ENCODE data around the gene MORN1. TPM values are rescaled to one million over a fixed set of nuclear protein-coding genes. Genes with fewer than 3 reads are reported as not detected.
A peak's percentile ranks its signal among the peaks of the same experiment; 100 is the strongest.

MORN1 gene
- total RNA-seq, 1 experiment from 2014 or later: 12.7 TPM

DNA sequence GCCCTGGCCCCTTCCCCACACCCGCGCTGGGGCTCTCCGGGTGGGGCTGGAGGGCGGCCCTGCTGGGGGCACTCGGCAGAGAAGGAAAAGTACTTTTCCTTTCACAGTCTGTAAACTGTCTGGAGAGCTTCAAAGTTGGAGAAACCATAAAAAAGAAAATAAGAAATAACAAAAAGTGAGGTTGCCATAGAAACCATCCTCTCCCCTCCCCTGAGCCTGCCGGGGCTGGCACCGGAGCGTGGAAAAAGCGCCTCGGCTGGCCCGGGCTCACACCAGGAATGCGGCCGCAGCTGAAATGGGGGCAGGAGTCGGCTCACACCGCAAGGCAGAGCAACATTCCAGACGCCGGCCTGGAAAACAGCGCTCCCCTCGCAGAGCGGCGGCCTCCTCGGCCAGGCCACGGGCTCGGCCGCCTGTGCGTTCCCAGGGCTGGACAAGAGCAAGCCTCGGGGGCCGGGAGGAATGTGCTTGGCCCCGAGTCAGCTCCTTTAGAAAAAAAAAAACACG is 69.2 kb downstream of the MORN1 start:
- Histone ChIP-seq H3K36me3 (replicated peaks; ENCODE audit: control insufficient read depth, insufficient read depth, low read length) (no peaks in the 10 kb centered on the region), H3K4me3 (ENCODE audit: insufficient read depth, low read depth, low read length) (no peak overlapping the region), H3K27me3 (ENCODE audit: control insufficient read depth, insufficient read depth, low read length) (peaks cover 2% of the 10 kb centered on the region; the same call in 1 of the 2 replicates)
- peak; percentile 92 for DNase-seq

DNA sequence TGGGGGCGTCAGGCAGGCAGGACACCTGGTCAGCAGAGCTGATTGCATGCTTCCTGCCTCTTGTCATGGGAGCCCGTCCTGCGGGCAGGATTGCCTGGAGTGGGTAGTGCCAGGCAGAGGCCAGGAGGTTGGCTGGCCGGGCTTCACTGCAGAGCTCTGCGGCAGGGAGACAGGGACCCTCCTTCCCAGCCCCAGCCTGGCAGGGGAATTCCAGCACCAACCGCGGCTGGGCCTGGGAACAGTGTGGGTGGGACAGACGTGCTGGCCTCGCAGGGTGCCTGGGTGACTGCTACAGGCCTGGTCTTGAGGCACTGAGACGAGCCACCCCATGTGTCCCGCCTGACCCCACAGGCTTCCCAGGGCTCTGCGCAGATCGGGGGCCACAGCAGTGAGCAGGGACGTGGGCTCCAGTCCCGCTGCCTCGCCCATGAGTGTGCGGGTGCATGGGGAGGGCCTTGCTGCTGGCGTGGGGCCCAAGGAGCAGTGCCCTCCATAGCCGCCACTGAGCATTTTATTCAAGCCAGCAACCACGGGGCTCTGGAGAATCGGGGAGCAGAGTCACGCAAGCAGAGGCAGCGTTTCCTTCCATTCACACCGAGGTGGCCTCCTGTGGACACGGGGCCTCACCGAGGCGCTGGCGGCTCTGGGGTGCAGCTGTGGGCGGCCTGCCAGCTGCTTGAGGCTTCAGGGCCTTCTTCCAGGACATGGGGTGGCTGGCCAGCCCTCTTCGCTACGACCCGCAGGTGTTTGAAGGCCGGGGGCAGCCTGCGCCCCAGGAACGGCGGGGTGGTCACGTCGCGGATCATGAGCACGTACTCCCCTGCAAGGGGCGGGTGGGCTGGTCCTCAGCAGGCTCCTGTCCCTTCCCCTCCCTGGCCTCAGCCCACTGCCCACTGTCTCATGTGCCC is 70.3 kb downstream of the MORN1 start:
- Histone ChIP-seq H3K4me3 (ENCODE audit: insufficient read depth, low read depth, low read length) (no peak overlapping the region), H3K36me3 (replicated peaks; ENCODE audit: control insufficient read depth, insufficient read depth, low read length) (no peaks in the 10 kb centered on the region), H3K27me3 (ENCODE audit: control insufficient read depth, insufficient read depth, low read length) (peaks cover 2% of the 10 kb centered on the region; the same call in 1 of the 2 replicates)
- DNase-seq: no peak

DNA sequence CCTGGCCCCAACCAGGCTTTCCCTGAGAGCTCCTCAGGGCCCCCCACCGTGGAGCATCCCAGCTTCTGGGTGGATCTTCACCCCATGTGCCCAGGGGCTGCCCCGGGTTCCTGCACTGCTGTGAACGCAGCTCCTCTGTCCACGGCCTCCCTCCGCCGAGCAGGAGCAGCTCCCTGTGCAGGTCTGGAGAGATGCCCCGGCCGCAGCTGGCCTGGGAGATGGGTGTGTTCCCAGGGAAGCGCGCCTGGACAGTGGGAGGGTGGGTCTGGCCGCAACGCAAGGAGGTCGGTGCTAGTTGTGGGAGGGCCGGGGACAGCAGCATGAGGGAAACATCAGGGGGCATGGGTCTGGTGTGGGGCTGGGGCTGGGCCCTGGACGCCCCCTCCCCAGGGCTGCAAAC is 71.3 kb downstream of the MORN1 start:
- DNase-seq: no peak
- Histone ChIP-seq H3K36me3 (replicated peaks; ENCODE audit: control insufficient read depth, insufficient read depth, low read length) (no peaks in the 10 kb centered on the region), H3K4me3 (ENCODE audit: insufficient read depth, low read depth, low read length) (no peak overlapping the region)

DNA sequence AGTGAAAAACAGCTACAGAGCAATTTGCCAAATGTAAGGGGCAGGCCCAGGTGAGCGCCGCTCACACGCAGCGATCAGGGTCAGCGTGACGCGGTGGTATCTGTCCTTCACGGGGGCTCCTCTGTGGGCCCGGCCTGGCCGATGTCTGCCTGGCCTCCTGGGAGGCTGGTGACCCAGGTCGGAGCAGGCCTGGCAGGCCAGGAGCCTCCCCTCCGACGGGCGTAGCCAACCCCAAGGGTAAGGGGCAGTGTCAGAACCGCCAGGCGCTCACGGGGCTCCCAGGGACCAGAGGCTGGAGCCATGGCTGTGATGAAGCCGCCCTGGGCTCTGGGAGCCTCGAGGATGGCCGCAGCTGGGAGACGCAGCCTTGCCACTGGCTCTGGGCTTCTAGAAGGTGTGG is 72.1 kb downstream of the MORN1 start:
- Histone ChIP-seq H3K36me3 (replicated peaks; ENCODE audit: control insufficient read depth, insufficient read depth, low read length) (no peaks in the 10 kb centered on the region), H3K27me3 (ENCODE audit: control insufficient read depth, insufficient read depth, low read length) (no peaks in the 10 kb centered on the region), H3K4me3 (ENCODE audit: insufficient read depth, low read depth, low read length) (no peak overlapping the region)
- DNase-seq: no peak

More for the DNA sequence above, 71.3 kb downstream of the MORN1 start:
- no peaks in the 10 kb centered on the region; the same call in 1 of the 2 replicates for H3K27me3 ChIP-seq (ENCODE audit: control insufficient read depth, insufficient read depth, low read length)

DNA sequence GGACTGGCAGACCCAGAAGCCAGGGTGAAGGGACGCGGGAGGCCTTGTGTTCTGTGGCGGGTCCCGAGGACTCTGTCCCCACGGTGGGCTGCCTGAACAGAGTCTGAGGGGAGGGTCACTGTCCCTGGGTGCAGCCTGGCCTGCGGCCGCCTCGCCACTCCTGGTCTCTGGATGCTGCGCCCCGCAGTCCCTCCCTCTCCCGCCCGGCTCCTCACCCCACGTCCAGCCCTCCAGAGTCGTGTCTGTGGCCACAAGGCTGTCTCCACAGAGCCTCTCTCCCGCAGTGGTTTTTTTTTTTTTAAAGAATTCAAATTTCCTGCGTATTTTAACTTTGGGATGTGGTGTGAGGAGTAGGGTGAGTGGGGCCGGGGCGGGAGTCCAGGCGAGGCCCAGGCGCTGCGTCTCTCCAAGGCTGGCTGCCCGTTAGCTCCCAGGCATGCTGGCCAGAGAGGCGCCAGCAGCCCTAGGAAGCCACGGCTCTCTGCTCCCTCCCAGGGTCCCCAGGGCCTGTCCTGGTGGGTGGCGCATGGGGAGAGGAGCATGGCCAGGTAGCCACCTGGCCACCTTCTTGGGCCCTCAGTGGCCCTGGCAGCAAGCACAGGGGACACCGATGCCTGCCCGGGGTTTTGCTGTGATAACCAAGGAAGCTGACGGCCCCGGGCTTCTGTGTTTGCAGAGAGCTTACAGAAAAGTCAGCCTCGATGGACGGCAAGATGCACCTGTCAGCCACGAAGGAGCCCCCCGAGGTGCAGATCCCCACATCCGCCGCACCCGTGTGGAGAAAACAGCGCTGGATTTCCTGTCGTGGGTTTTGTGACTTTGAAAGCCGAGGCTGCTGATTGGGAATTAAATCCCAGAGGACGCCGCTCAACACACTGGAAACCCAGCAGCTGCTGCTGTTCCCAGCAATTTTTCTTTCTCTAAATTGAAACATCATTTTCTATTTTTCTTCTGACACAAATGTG is 72.8 kb downstream of the MORN1 start:
- no peaks in the 10 kb centered on the region for H3K36me3 ChIP-seq (replicated peaks; ENCODE audit: control insufficient read depth, insufficient read depth, low read length)
- DNase-seq: no peak
- H3K4me3 ChIP-seq (ENCODE audit: insufficient read depth, low read depth, low read length): no peak overlapping the region
- no peaks in the 10 kb centered on the region for H3K27me3 ChIP-seq (ENCODE audit: control insufficient read depth, insufficient read depth, low read length)

DNA sequence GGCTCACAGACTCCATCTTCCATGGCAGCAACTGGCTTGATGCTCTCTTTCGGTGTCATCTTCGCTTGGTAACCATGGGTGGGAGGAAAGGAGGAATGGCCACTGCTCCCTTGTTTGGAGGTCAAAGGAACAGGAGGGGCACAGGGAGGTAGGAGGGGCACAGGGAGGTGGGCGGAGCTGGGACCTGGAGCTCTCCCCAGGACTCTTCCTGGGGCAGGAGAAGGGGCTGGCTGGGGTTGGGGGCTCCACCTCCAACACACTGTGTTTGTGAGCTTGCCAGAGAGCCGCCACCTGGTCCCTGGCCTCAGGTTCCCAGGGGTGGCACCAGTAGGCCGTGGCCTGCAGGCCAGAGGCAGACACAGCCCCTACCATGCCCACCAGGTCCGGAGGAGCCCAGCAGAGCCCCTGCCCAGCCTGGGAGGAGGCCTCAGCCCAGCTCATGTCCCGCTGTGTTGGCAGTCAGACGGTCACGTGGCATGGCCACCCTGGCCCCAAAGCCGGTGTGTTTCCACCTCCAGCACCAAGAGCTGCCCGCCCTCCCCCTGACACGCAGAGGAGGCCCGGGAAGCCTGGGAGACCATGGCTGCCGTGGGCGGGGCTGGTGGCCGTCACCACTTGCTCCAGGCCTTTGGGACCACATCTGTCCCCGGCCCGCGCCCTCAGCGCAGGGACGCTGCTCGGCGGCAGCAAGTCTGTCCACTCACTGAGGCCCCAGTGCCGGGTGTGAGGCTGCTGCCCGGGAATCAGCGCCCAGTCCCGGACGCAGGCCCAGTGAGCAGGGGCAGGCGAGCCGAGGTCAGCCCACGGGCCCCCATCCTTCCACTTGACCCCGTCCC is 73.9 kb downstream of the MORN1 start:
- no peaks in the 10 kb centered on the region for H3K27me3 ChIP-seq (ENCODE audit: control insufficient read depth, insufficient read depth, low read length)
- peak; percentile 87 for DNase-seq
- H3K4me3 ChIP-seq (ENCODE audit: insufficient read depth, low read depth, low read length): no peak overlapping the region
- H3K36me3 ChIP-seq (replicated peaks; ENCODE audit: control insufficient read depth, insufficient read depth, low read length): no peaks in the 10 kb centered on the region

DNA sequence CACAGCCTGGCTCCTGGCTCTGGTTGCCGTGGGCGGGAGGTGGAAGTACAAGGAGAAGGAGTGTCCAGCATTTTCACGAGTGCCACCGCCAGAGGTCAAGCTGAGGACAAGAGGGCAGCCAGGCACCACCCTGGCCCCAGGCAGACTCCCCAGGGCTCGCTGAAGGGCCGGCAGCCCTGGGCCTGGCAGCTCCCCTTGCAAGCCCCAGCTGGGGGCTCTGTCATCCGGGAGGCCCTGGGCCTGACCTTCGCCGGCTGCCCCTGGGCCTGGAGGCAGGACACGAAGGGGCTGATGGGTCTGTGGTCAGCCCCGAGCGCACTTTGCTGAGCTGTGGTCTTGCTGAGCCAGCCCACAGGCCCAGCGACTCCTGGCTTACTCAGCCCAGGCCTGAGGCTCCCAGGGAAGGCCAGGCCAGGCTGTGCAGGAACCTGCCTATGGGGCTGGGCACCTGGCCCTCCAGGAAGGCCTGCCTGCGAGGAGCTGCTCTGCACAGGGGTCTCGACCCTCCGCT is 74.8 kb downstream of the MORN1 start:
- no peak overlapping the region for H3K4me3 ChIP-seq (ENCODE audit: insufficient read depth, low read depth, low read length)
- no peaks in the 10 kb centered on the region for H3K27me3 ChIP-seq (ENCODE audit: control insufficient read depth, insufficient read depth, low read length)
- no peaks in the 10 kb centered on the region for H3K36me3 ChIP-seq (replicated peaks; ENCODE audit: control insufficient read depth, insufficient read depth, low read length)
- DNase-seq: no peak

DNA sequence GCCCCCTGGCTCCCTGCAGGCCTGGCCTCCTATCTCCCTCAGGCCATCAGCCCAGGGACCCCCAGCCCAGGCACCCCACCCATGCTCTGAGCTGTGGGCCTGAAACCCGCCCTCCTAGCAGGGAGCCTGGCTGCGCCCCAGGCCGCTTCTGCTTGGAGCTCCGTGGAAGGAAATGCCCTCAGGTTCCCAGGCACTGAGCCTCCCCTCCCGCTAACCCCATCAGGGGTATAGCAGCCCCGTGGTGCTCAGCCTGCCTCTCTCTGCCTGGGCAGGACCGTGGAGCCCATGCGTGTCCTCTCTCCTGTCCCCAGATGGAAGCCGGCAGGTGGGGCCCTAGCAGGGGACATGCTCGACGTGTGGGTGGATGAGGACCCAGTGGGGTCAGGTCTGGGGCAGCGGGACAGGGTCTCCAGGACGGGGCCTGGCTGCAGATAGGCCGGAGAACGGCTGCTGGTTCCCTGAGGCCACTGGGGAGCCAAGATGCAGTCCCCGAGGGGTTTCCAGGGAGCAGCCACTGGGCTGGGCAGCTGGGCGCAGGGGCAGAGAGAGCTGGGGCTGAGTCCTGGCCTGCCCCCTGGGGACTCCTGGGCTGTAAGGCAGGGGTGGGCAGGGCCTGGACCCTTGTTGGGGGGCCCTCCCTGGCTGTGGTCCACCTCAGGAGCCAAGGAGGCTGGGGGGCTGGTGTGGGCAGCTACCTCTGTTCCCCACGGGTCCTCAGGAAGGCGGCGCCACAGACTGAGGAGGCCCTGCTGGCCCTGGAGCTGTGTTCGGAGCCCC is 75.5 kb downstream of the MORN1 start:
- no peaks in the 10 kb centered on the region for H3K27me3 ChIP-seq (ENCODE audit: control insufficient read depth, insufficient read depth, low read length)
- H3K36me3 ChIP-seq (replicated peaks; ENCODE audit: control insufficient read depth, insufficient read depth, low read length): no peaks in the 10 kb centered on the region
- DNase-seq: peak; percentile 79
- no peak overlapping the region for H3K4me3 ChIP-seq (ENCODE audit: insufficient read depth, low read depth, low read length)

DNA sequence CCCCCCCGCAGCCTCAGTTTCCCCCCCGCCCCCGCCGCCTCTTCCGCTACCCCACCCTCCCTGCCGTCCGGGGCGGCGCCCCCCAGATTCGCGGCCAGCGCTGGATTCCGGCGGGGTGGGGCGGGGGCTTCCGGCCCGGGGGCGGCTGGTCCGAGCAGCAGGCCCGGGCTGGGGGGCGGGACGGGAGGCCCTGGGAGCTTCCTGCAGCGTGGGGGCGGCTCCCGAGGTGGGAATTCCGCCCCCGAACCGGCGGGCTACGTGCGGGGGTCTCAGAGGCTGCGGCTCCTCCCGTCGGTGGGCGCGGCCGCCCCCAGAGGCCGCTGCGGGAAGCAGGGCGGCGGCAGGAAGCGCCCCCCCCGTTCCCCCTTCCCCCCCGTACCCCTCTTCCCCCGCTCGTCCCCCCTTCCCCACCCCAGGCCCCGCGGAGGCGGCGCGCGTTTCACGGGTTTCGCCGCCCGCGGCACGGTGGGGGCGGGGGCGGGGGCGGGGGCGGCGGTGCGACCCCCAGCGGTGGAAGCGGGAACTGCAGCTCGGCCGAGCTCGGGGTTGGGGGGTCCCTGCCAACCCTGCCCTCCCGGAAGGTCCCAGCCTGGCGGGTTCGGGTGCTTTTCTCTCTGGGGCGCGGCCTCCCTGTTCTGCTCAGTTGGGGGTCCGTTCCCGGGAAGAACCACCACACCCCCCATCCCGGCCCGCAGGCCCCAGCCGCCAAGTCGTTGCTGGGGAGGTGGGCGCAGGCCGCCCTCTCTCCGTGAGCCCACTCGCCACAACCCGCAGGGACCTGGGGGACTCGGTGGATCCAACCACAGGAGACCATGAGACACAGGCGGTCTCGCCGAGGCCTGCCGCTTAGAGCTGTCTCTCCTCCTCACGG is 76.3 kb downstream of the MORN1 start:
- H3K4me3 ChIP-seq (ENCODE audit: insufficient read depth, low read depth, low read length): peak overlapping the region; percentile 50

DNA sequence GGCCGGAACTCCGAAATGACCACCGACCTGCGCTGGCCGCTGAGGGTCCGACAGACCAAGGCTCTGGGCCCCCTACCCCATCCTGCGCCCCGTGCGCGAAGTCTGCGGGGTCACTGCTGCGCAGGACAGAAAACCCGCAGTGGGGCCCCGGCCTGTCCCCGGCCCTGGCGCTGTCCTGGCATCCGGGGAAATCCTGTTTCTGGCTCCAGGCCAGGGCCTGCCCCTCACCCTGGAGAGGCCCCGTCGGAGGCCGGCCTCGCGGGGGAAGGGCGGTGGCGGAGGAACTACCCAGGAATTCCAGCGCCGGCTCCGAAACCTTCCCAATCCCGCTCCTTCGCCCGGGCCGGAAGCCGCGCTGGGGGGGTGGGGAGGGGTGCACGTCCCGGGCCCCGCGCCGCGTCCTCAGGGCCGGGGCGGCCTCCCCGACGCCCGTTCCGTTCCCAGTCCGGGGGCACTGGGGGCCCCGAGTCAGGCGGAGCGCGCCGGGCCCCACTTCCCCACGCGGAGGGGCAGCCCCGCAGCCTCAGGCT is 77.0 kb downstream of the MORN1 start:
- Histone ChIP-seq H3K27me3 (ENCODE audit: control insufficient read depth, insufficient read depth, low read length) (no peaks in the 10 kb centered on the region), H3K36me3 (replicated peaks; ENCODE audit: control insufficient read depth, insufficient read depth, low read length) (no peaks in the 10 kb centered on the region), H3K4me3 (ENCODE audit: insufficient read depth, low read depth, low read length) (peak overlapping the region; percentile 50)
- peak; percentile 98 for DNase-seq

More for the DNA sequence above, 76.3 kb downstream of the MORN1 start:
- peak; percentile 99 for DNase-seq
- Histone ChIP-seq H3K27me3 (ENCODE audit: control insufficient read depth, insufficient read depth, low read length) (no peaks in the 10 kb centered on the region), H3K36me3 (replicated peaks; ENCODE audit: control insufficient read depth, insufficient read depth, low read length) (no peaks in the 10 kb centered on the region)

DNA sequence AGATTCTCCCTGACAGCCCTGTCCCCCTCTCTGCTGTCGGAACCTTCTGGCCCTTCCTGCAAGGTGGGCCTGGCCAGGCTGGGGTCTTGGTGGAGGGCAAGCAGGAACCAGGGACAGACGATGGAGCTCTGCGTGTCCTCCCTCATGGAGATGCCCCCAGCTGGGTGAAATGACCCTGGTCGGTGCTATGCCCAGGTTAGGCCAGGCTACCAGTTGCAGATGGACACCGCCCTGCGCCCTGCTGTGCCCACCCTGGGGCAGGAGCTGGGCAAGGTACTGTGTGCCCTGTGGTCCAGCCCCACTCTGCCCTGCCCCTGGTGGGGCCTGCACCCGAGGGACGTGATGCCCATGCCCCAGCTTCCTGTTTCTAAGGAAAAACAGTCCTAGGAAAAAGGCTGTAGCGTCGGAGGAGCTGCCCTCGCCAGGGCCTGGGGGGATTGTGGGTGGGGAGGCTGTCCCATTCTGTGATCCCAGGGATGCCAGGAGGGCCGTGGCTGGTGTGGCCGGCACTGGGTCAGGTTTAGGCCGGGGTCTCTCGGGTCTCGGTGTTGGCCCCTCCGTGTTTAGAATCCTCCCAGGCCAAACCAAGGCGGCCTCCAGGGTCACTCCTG is 77.6 kb downstream of the MORN1 start:
- peak; percentile 85 for DNase-seq
- H3K4me3 ChIP-seq (ENCODE audit: insufficient read depth, low read depth, low read length): peak overlapping the region; percentile 50
- no peaks in the 10 kb centered on the region for H3K27me3 ChIP-seq (ENCODE audit: control insufficient read depth, insufficient read depth, low read length)
- H3K36me3 ChIP-seq (replicated peaks; ENCODE audit: control insufficient read depth, insufficient read depth, low read length): no peaks in the 10 kb centered on the region
